Neural cell (in vitro differentiated cells): ENCODE results near the gene PHF21A. TPM values are rescaled to one million over a fixed set of nuclear protein-coding genes. Genes with fewer than 3 reads are reported as not detected.

Source experiments
- H2AFZ ChIP-seq: fragments of 200-600, 300-800 bp; sonication (generic), shearing (Covaris generic); 2 replicates; pipeline ENCODE4 v1.6.0; 2014; ENCODE audit warnings: low read depth, mild to moderate bottlenecking, antibody characterized with exemption, low read length, moderate library complexity
- H3F3A ChIP-seq: fragments of 200-600 bp; shearing (Covaris generic); 2 replicates; pipeline ENCODE4 v1.6.1; 2016; ENCODE audit warnings: mild to moderate bottlenecking, moderate library complexity, mixed read lengths, antibody characterized with exemption, low read length; ENCODE audit not compliant: insufficient read depth, poor library complexity, severe bottlenecking
- H3K27ac ChIP-seq: fragments of 200-600, 300-800 bp; sonication (generic), shearing (Covaris generic); 2 replicates; pipeline ENCODE4 v1.5.1; 2014; ENCODE audit warnings: mild to moderate bottlenecking, low read length, moderate library complexity
- H3K27me3 ChIP-seq: fragments of 300-800, 200-600 bp; sonication (generic), shearing (Covaris generic); 2 replicates; pipeline ENCODE4 v1.6.0; 2014; ENCODE audit warnings: mild to moderate bottlenecking, low read depth, low read length, moderate library complexity; ENCODE audit not compliant: insufficient read depth
- H3K36me3 ChIP-seq: fragments of 300-800, 200-600 bp; sonication (generic), shearing (Covaris generic); 2 replicates; pipeline ENCODE4 v1.5.1; 2014; ENCODE audit warnings: mild to moderate bottlenecking, antibody characterized with exemption, low read length, moderate library complexity; ENCODE audit not compliant: insufficient read depth
- H3K4me2 ChIP-seq: fragments of 300-800, 200-600 bp; sonication (generic), shearing (Covaris generic); 2 replicates; pipeline ENCODE4 v1.6.0; 2014; ENCODE audit warnings: mild to moderate bottlenecking, low read length
- H3K4me3 ChIP-seq: fragments of 300-800, 200-600 bp; sonication (generic), shearing (Covaris generic); 2 replicates; pipeline ENCODE4 v1.5.1; 2014; ENCODE audit warnings: mild to moderate bottlenecking, low read length, moderate library complexity
- H3K79me2 ChIP-seq: fragments of 200-600 bp; shearing (Covaris generic); replicated peaks from 2 replicates; pipeline ENCODE4 v1.6.0; 2014; ENCODE audit warnings: mild to moderate bottlenecking, low read length, moderate library complexity; ENCODE audit not compliant: insufficient read depth
- H3K9ac ChIP-seq: fragments of 300-800, 200-600 bp; sonication (generic), shearing (Covaris generic); 2 replicates; pipeline ENCODE4 v1.6.1; 2016; ENCODE audit warnings: mild to moderate bottlenecking, low read length, mixed read lengths
- H3K9me2 ChIP-seq: fragments of 200-600 bp; shearing (Covaris generic); 2 replicates; pipeline ENCODE4 v1.6.1; 2016; ENCODE audit warnings: mild to moderate bottlenecking, low read length, mixed read lengths; ENCODE audit not compliant: insufficient read depth
- H3K9me3 ChIP-seq: fragments of 200-600, 300-800 bp; sonication (generic), shearing (Covaris generic); 2 replicates; pipeline ENCODE4 v1.6.1; 2016; ENCODE audit warnings: mild to moderate bottlenecking, mixed run types, low read length, moderate library complexity, mixed read lengths
- H4K20me1 ChIP-seq: fragments of 200-600 bp; shearing (Covaris generic); 2 replicates; pipeline ENCODE4 v1.6.1; 2016; ENCODE audit warnings: mild to moderate bottlenecking, mixed run types; ENCODE audit not compliant: insufficient read depth
- EP300 ChIP-seq: fragments of 450-650 bp; conservative IDR thresholded peaks from 2 replicates; pipeline ENCODE4 v1.6.1; 2014; ENCODE audit warnings: antibody characterized with exemption, mild to moderate bottlenecking, moderate library complexity; ENCODE audit not compliant: poor library complexity, severe bottlenecking
- EZH2 ChIP-seq: fragments of 200-600, 300-800 bp; shearing (Covaris generic), sonication (generic); IDR thresholded peaks from 2 replicates; pipeline ENCODE4 v1.6.1; 2014; ENCODE audit warnings: antibody characterized with exemption, low read length, borderline replicate concordance, mild to moderate bottlenecking; ENCODE audit not compliant: insufficient read depth, poor library complexity, severe bottlenecking
- MXI1 ChIP-seq: fragments of 450-650 bp; conservative IDR thresholded peaks from 2 replicates; pipeline ENCODE4 v1.6.1; 2014; ENCODE audit warnings: antibody characterized with exemption, mild to moderate bottlenecking; ENCODE audit not compliant: poor library complexity, severe bottlenecking
- POLR2AphosphoS5 ChIP-seq: IDR thresholded peaks from 2 replicates; pipeline ENCODE4 v1.6.1; 2012
- RAD21 ChIP-seq: fragments of 450-650 bp; conservative IDR thresholded peaks from 2 replicates; pipeline ENCODE4 v1.6.1; 2014; ENCODE audit warnings: antibody characterized with exemption, mild to moderate bottlenecking, moderate library complexity
- REST ChIP-seq: IDR thresholded peaks from 2 replicates; pipeline ENCODE4 v1.6.1; 2012; ENCODE audit warnings: borderline replicate concordance
- SMC3 ChIP-seq: fragments of 450-650 bp; conservative IDR thresholded peaks from 2 replicates; pipeline ENCODE4 v1.6.1; 2014; ENCODE audit warnings: antibody characterized with exemption, mild to moderate bottlenecking, moderate library complexity; ENCODE audit not compliant: poor library complexity
- TAF1 ChIP-seq: IDR thresholded peaks from 2 replicates; pipeline ENCODE4 v1.6.1; 2012; ENCODE audit warnings: low read depth
- polyA plus RNA-seq: library from polyadenylated mRNA; depleted of rRNA; stranded (reverse); fragments of >200 nt; gene quantifications from 2 replicates; pipeline ENCODE4 v1.2.3, GENCODE V29; 2014
- TF ChIP-seq, protein P1 (sequence below): fragments of 450-650 bp; IDR thresholded peaks from 2 replicates; pipeline ENCODE4 v1.5.1; 2014; ENCODE audit warnings: antibody characterized with exemption, mild to moderate bottlenecking, moderate library complexity; ENCODE audit not compliant: poor library complexity, severe bottlenecking

Gene PHF21A
- polyA plus RNA-seq, 1 donor from 2014 or later = 31.7 TPM

DNA sequence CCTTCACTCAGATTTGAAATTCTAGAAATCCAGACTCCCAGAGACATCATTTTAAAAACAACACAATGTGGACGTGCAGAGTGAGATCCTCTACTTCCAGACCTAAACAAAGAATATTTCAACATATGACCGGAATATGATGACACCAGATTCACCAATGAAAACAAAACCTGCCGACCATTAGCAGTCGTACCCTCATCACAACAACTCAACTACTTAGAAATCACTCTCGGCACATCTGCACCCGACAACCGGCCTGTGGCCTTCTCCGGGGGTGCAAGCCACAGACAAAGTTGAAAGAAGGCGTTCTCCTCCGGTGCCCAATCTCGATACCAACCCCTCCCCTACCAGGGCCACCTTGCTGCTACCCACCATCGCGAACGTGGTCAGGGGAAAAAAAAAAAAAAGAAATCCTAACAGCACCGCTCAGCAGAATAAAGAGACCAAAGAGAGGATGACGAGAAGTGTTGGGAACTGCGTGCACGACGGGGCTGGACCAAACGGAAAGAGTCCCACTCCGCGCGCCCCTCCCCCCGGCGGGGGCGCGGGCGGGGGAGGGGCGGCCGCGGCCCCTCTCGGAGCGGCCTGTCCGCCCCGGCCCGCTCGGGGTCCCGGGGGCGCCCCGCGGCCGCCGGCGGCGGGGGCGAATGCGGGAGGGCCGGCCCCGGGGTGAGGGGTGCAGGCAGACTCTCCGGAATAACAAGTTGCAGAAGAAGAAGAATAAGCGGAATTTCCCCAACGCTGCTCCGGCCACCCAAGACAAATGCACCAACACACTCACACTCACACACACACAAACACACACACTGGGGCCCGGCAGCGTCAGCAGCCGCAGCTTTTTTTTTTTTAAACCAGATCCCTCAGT, 1.7 kb downstream of the PHF21A start:
- peak overlapping the region; percentile 56 for H3K27ac ChIP-seq
- H3K4me2 ChIP-seq = peak overlapping the region; percentile 81
- peaks cover 5% of the 10 kb centered on the region for H4K20me1 ChIP-seq
- H3K27me3 ChIP-seq = no peaks in the 10 kb centered on the region
- H3K79me2 ChIP-seq = peaks cover 48% of the 10 kb centered on the region
- TF ChIP-seq MXI1 (peak; percentile 41), REST (no peak)
- H2AFZ ChIP-seq = no peak overlapping the region
- peak overlapping the region; percentile 58 for H3K9ac ChIP-seq
- H3K4me3 ChIP-seq = peak overlapping the region; percentile 72
- no peaks in the 10 kb centered on the region for H3K9me2 ChIP-seq
- H3K9me3 ChIP-seq = no peaks in the 10 kb centered on the region
- no peaks in the 10 kb centered on the region for H3K36me3 ChIP-seq
- H3F3A ChIP-seq = peaks cover 5% of the 10 kb centered on the region

DNA sequence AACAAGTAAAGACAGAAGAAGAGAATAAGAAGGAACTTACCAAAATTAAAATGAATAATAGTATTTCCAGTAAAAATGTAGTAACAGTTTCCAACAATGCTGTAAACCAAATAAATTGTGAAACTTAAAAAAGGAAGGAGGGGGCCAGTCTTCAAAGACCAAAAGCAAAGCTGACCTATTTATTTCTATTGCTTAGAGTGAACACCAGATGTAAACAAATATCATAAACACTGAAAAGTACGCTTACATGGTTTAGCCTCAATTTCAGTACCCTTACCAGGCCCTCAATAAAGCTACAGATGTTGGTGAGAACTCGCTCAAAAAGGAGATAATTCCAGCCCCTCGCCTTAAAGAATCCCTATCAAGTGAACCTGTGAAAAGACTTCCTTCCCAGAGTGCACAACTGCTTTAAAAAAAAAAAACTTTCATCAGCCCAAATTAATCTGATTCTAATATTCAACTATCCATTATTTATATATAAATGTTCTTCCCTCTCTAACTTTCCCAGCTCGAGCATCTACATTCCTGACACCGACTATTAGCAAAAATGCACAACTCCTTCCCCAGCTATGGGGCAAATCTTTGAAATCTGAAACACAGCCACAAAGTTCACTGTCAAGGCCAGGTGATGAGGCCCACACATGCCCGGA, 2.4 kb downstream of the PHF21A start:
- Histone ChIP-seq H3K9me3 (no peaks in the 10 kb centered on the region), H3K27ac (peak overlapping the region; percentile 35), H3K79me2 (peaks cover 55% of the 10 kb centered on the region), H3K4me3 (peak overlapping the region; percentile 72), H2AFZ (no peak overlapping the region), H3K9me2 (no peaks in the 10 kb centered on the region), H3K27me3 (no peaks in the 10 kb centered on the region), H4K20me1 (peaks cover 5% of the 10 kb centered on the region), H3K9ac (peak overlapping the region; percentile 58), H3F3A (peaks cover 5% of the 10 kb centered on the region), H3K4me2 (peak overlapping the region; percentile 81), H3K36me3 (no peaks in the 10 kb centered on the region)
- no peak for TF ChIP-seq EP300
- TF ChIP-seq REST = no peak
- no peak for TF ChIP-seq RAD21
- no peak for TF ChIP-seq MXI1
- TF ChIP-seq EZH2 = no peak
- TF ChIP-seq, protein P1, sequence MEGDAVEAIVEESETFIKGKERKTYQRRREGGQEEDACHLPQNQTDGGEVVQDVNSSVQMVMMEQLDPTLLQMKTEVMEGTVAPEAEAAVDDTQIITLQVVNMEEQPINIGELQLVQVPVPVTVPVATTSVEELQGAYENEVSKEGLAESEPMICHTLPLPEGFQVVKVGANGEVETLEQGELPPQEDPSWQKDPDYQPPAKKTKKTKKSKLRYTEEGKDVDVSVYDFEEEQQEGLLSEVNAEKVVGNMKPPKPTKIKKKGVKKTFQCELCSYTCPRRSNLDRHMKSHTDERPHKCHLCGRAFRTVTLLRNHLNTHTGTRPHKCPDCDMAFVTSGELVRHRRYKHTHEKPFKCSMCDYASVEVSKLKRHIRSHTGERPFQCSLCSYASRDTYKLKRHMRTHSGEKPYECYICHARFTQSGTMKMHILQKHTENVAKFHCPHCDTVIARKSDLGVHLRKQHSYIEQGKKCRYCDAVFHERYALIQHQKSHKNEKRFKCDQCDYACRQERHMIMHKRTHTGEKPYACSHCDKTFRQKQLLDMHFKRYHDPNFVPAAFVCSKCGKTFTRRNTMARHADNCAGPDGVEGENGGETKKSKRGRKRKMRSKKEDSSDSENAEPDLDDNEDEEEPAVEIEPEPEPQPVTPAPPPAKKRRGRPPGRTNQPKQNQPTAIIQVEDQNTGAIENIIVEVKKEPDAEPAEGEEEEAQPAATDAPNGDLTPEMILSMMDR = no peak
- no peak for TF ChIP-seq SMC3
- TF ChIP-seq POLR2AphosphoS5 = no peak
- TF ChIP-seq TAF1 = no peak
